ENCODE data around the gene DCAF12. TPM values are rescaled to one million over a fixed set of nuclear protein-coding genes. Genes with fewer than 3 reads are reported as not detected.

Gene DCAF12
- total RNA-seq, 1 donor from 2014 or later, result 54.0 TPM

- intact Hi-C loops (cut with micrococcal nuclease), result loop anchor here (2.0 to 10.0 kb wide), 3 partner anchors 126 to 1478 kb away; partner anchors contain the start of genes TESK1 and UBE2R2
Observed at GRCh38 chr9:34127035-34127948, 794 bp upstream of the DCAF12 start.

- intact Hi-C loops (cut with micrococcal nuclease), result loop anchor here (1.0 to 10.0 kb wide), 7 partner anchors 53 to 1479 kb away; partner anchors contain the start of genes KIF24, NUDT2, TESK1 and UBE2R2
Observed at GRCh38 chr9:34125681-34126206, 754 bp downstream of the DCAF12 start.

GRCh38 chr9:34124926-34125325, 1.6 kb downstream of the DCAF12 start:
- intact Hi-C loops (cut with micrococcal nuclease), result loop anchor here (10.0 kb wide), 1 partner anchor 1480 kb away; the partner anchor contains the start of gene TESK1

- intact Hi-C loops (cut with micrococcal nuclease), result loop anchor here (10.0 kb wide), 1 partner anchor 1481 kb away; the partner anchor contains the start of gene TESK1
Observed at GRCh38 chr9:34124099-34124498, 2.4 kb downstream of the DCAF12 start.

GRCh38 chr9:34123682-34124081, 2.8 kb downstream of the DCAF12 start:
- intact Hi-C loops (cut with micrococcal nuclease), result loop anchor here (10.0 kb wide), 1 partner anchor 1481 kb away; the partner anchor contains the start of gene TESK1

GRCh38 chr9:34121996-34122395, 4.5 kb downstream of the DCAF12 start:
- intact Hi-C loops (cut with micrococcal nuclease), result loop anchor here (10.0 kb wide), 1 partner anchor 1483 kb away; the partner anchor contains the start of gene TESK1

GRCh38 chr9:34119713-34120112, 6.8 kb downstream of the DCAF12 start:
- intact Hi-C loops (cut with micrococcal nuclease), result loop anchor here (10.0 kb wide), 1 partner anchor 1485 kb away; the partner anchor contains the start of gene TESK1

- intact Hi-C loops (cut with micrococcal nuclease), result no loop called here
Observed at GRCh38 chr9:34114436-34114835, 12.1 kb downstream of the DCAF12 start.

- intact Hi-C loops (cut with micrococcal nuclease), result no loop called here
Observed at GRCh38 chr9:34106110-34106509, 20.4 kb downstream of the DCAF12 start.

GRCh38 chr9:34102796-34103195, 23.7 kb downstream of the DCAF12 start:
- intact Hi-C loops (cut with micrococcal nuclease), result no loop called here

- intact Hi-C loops (cut with micrococcal nuclease), result no loop called here
Observed at GRCh38 chr9:34098307-34098706, 28.2 kb downstream of the DCAF12 start.

- intact Hi-C loops (cut with micrococcal nuclease), result no loop called here
Observed at GRCh38 chr9:34097865-34098264, 28.6 kb downstream of the DCAF12 start.

GRCh38 chr9:34096751-34097150, 29.7 kb downstream of the DCAF12 start:
- intact Hi-C loops (cut with micrococcal nuclease), result no loop called here

- intact Hi-C loops (cut with micrococcal nuclease), result no loop called here
Observed at GRCh38 chr9:34093578-34093977, 32.9 kb downstream of the DCAF12 start.

GRCh38 chr9:34089311-34089710, 37.2 kb downstream of the DCAF12 start:
- intact Hi-C loops (cut with micrococcal nuclease), result no loop called here

- intact Hi-C loops (cut with micrococcal nuclease), result no loop called here
Observed at GRCh38 chr9:34087370-34087769, 39.1 kb downstream of the DCAF12 start.

- intact Hi-C loops (cut with micrococcal nuclease), result no loop called here
Observed at GRCh38 chr9:34086864-34087263, 39.6 kb downstream of the DCAF12 start.

- intact Hi-C loops (cut with micrococcal nuclease), result no loop called here
Observed at GRCh38 chr9:34085581-34086500, 40.7 kb downstream of the DCAF12 start.

GRCh38 chr9:34084562-34084961, 41.9 kb downstream of the DCAF12 start:
- intact Hi-C loops (cut with micrococcal nuclease), result no loop called here

GRCh38 chr9:34079181-34079580, 47.3 kb downstream of the DCAF12 start:
- intact Hi-C loops (cut with micrococcal nuclease), result loop anchor here (10.0 kb wide), 1 partner anchor 64 kb away; no protein-coding TSS in a partner anchor
